ENCODE results near the gene GPS1. TPM values are rescaled to one million over a fixed set of nuclear protein-coding genes. Genes with fewer than 3 reads are reported as not detected.

GPS1 gene
- total and polyA plus RNA-seq, 2 experiments from 2014 or later, result 136 to 242 TPM

DNA sequence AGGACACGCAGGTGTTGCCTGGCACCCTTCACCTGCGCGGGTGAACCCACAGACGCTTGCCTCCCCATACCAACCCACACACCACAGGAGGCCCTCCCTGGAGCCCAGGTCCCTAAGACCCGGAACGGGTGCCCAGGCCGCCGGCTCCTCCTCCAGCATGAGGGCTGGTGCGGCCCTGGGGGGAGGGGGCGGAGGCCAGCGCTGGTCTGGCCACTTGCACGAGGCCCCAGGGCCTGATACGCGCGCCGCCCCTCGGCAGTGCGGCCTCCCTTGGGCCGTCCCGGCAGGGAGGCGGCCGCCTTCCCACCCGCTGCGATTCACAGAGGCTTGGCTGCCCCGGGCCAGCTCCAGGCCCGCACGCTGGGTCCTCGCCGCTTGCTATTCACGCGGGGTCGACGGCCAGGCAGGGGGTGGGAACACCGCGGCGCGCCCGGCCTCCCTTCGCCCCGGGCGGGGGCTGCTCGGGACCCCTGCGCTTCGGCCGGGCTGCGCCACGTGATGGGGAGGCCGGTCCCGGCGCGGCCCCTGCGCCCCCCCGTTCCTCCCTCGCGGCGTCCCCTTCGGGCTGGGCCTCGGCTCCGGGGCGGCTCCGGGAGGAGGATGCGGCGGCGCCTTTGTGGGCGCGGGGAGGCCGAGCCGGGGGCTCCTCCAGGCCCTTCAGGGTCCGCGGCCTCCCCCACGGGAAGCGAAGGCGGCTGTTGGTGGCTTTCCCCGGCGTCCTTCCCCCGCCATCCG is 45.7 kb downstream of the GPS1 start:
- Mint-ChIP-seq H3K9me3 (no peaks in the 10 kb centered on the region), H3K36me3 (ENCODE audit: low read depth) (peaks cover 31% of the 10 kb centered on the region; the same call in 2 of the 3 replicates), H3K27me3 (ENCODE audit: insufficient read depth, low read depth, poor library complexity) (peaks cover 13% of the 10 kb centered on the region), H3K4me1 (peaks cover 16% of the 10 kb centered on the region), H3K4me3 (peak overlapping the region; percentile 73), H3K27ac (no peak overlapping the region)
- Histone ChIP-seq H4K20me1 (replicated peaks; ENCODE audit: insufficient read depth) (peaks cover 26% of the 10 kb centered on the region), H3K4me1 (ENCODE audit: insufficient read depth) (peaks cover 27% of the 10 kb centered on the region), H3K4me2 (peak overlapping the region; percentile 91), H2AFZ (no peak overlapping the region), H3K79me2 (replicated peaks; ENCODE audit: insufficient read depth) (peaks cover 53% of the 10 kb centered on the region), H3F3A (replicated peaks; ENCODE audit: low read depth) (0 out of 2 replicates have a peak, but pooled peaks cover 14% of the 10 kb centered on the region), H3K9me2 (ENCODE audit: insufficient read depth) (no peaks in the 10 kb centered on the region), H3K4me3 (peak overlapping the region; percentile 88), H3K36me3 (ENCODE audit: insufficient read depth) (peaks cover 5% of the 10 kb centered on the region; the same call in 1 of the 2 replicates), H3K27ac (ENCODE audit: low read depth) (no peak overlapping the region), H3K27me3 (ENCODE audit: insufficient read depth) (no peaks in the 10 kb centered on the region)
- ATAC-seq (peak; percentile 5), DNase-seq (ENCODE audit: low spot score) (peak; percentile 25)
- no peak for TF ChIP-seq CREB1 (CRISPR knock-in tag; IDR thresholded peaks at IDR 0.05; ENCODE audit: low read depth)
- 0 out of 2 replicates have a peak, but pooled peaks have one; percentile 37 for TF ChIP-seq POLR2AphosphoS5 (IDR thresholded peaks at IDR 0.05; ENCODE audit: low read depth)
- no peak for TF ChIP-seq NANOG (IDR thresholded peaks at IDR 0.05; ENCODE audit: borderline replicate concordance)
- no peak for TF ChIP-seq STAT1 (IDR thresholded peaks at IDR 0.05; ENCODE audit: unreplicated experiment)
- TF ChIP-seq EZH2 (IDR thresholded peaks at IDR 0.05; ENCODE audit: low read depth, unreplicated experiment), result no peak

DNA sequence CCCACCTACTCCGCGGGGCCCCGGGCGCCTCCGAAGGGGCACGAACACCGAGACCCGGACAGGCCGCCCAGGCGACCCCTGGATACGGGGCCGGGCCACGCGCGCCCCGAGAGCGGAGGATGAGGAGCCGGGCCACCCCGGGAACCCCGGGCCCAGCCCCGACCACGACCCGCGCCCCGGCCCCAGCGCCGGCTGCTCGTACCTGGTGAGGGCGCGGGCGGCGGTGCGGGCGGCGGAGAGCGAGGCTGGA is 46.1 kb downstream of the GPS1 start:
- Histone ChIP-seq H3K4me1 (ENCODE audit: insufficient read depth) (peaks cover 27% of the 10 kb centered on the region), H3F3A (replicated peaks; ENCODE audit: low read depth) (0 out of 2 replicates have a peak, but pooled peaks cover 14% of the 10 kb centered on the region), H3K4me3 (peak overlapping the region; percentile 88), H4K20me1 (replicated peaks; ENCODE audit: insufficient read depth) (peaks cover 26% of the 10 kb centered on the region), H3K27ac (ENCODE audit: low read depth) (no peak overlapping the region), H3K27me3 (ENCODE audit: insufficient read depth) (no peaks in the 10 kb centered on the region), H3K4me2 (peak overlapping the region; percentile 91), H2AFZ (no peak overlapping the region), H3K79me2 (replicated peaks; ENCODE audit: insufficient read depth) (peaks cover 53% of the 10 kb centered on the region), H3K36me3 (ENCODE audit: insufficient read depth) (0 out of 2 replicates have a peak, but pooled peaks cover 5% of the 10 kb centered on the region), H3K9me2 (ENCODE audit: insufficient read depth) (no peaks in the 10 kb centered on the region)
- ATAC-seq (no peak), DNase-seq (ENCODE audit: low spot score) (no peak)
- Mint-ChIP-seq H3K36me3 (ENCODE audit: low read depth) (peaks cover 31% of the 10 kb centered on the region; the same call in 2 of the 3 replicates), H3K4me3 (peak overlapping the region; percentile 69; the same call in 2 of the 3 replicates), H3K4me1 (peaks cover 19% of the 10 kb centered on the region), H3K27me3 (ENCODE audit: insufficient read depth, low read depth, poor library complexity) (peaks cover 16% of the 10 kb centered on the region), H3K27ac (no peak overlapping the region), H3K9me3 (no peaks in the 10 kb centered on the region)
- no peak for TF ChIP-seq ZNF114 (CRISPR knock-in tag; IDR thresholded peaks at IDR 0.05)
- TF ChIP-seq NANOG (IDR thresholded peaks at IDR 0.05; ENCODE audit: borderline replicate concordance), result no peak
- TF ChIP-seq CTCF (conservative IDR thresholded peaks at IDR 0.05; ENCODE audit: low read depth in 2 of 2), result no peak
- no peak for TF ChIP-seq EZH2phosphoT487 (IDR thresholded peaks at IDR 0.05; ENCODE audit: unreplicated experiment)
